SK-MEL-5 (cell line): Measurements from ENCODE around the gene CD4. TPM values are rescaled to one million over a fixed set of nuclear protein-coding genes. Genes with fewer than 3 reads are reported as not detected.

Experiments
- DNase-seq: peaks from one replicate; pipeline ENCODE4 v3.0.0-alpha.2; 2016; ENCODE audit warnings: low read depth, low spot score
- in situ Hi-C: cut with HindIII; loops from 2 replicates; pipeline ENCODE4 v1.10.0; 2016; ENCODE audit warnings: low sequenced_read_pairs, high pct_unique_total_duplicates, low pct_unique_long_range_greater_than_20kb
- total RNA-seq: library from RNA; depleted of rRNA; stranded (reverse); fragments of >200 nt; shearing (Covaris generic); gene quantifications from 2 replicates; pipeline ENCODE4 v1.2.3, GENCODE V29; 2014

CD4 gene
- total RNA-seq, 1 experiment from 2014 or later: 0.05 TPM

GRCh38 chr12:6763380-6763779 lies 25.9 kb upstream of the CD4 start:
- in situ Hi-C loops: no loop called here
- DNase-seq: no peak

- DNase-seq: peak; percentile 98
- in situ Hi-C loops: no loop called here
Measured at GRCh38 chr12:6764011-6764828, 25.1 kb upstream of the CD4 start.

GRCh38 chr12:6765048-6765633 lies 24.2 kb upstream of the CD4 start:
- in situ Hi-C loops: no loop called here
- DNase-seq: no peak

GRCh38 chr12:6765634-6766581 lies 23.4 kb upstream of the CD4 start, which contains the start of gene PTMS:
Gene PTMS, plus strand, starts transcription at chr12:6766363. Its CDS starts 343 bp downstream, at chr12:6766706.
- in situ Hi-C loops: no loop called here
- peak; percentile 74 for DNase-seq

- peak; percentile 65 for DNase-seq
- in situ Hi-C loops: no loop called here
Measured at GRCh38 chr12:6766651-6767349, 22.5 kb upstream of the CD4 start.

GRCh38 chr12:6767353-6768319 lies 21.7 kb upstream of the CD4 start:
- in situ Hi-C loops: no loop called here
- DNase-seq: no peak

GRCh38 chr12:6768437-6768914 lies 20.9 kb upstream of the CD4 start:
- no peak for DNase-seq
- in situ Hi-C loops: no loop called here

- peak; percentile 34 for DNase-seq
- in situ Hi-C loops: no loop called here
Measured at GRCh38 chr12:6768990-6769389, 20.3 kb upstream of the CD4 start.

GRCh38 chr12:6769666-6770065 lies 19.7 kb upstream of the CD4 start:
- DNase-seq: no peak
- in situ Hi-C loops: no loop called here

GRCh38 chr12:6770094-6770493 lies 19.2 kb upstream of the CD4 start:
- DNase-seq: no peak
- in situ Hi-C loops: no loop called here

- no peak for DNase-seq
- in situ Hi-C loops: no loop called here
Measured at GRCh38 chr12:6770600-6770999, 18.7 kb upstream of the CD4 start.

- no peak for DNase-seq
- in situ Hi-C loops: no loop called here
Measured at GRCh38 chr12:6771091-6771495, 18.2 kb upstream of the CD4 start.

GRCh38 chr12:6771509-6772330 lies 17.6 kb upstream of the CD4 start:
- in situ Hi-C loops: no loop called here
- no peak for DNase-seq

GRCh38 chr12:6772331-6772695 lies 17.0 kb upstream of the CD4 start, which contains the start of gene LAG3:
Gene LAG3, plus strand, starts transcription at chr12:6772520. Its CDS starts 333 bp downstream, at chr12:6772853.
- DNase-seq: no peak
- in situ Hi-C loops: no loop called here

- no peak for DNase-seq
- in situ Hi-C loops: no loop called here
Measured at GRCh38 chr12:6772726-6773589, 16.4 kb upstream of the CD4 start.
